Endothelial cell of umbilical vein (primary cell): ENCODE measurements around the gene SCGB1C1. TPM values are rescaled to one million over a fixed set of nuclear protein-coding genes. Genes with fewer than 3 reads are reported as not detected.

Source experiments
- BruUV-seq: library from RNA; stranded (reverse); fragments of 400-500 nt; replicated peaks from 2 replicates; lab custom pipeline; 2021; lab: Mats Ljungman, UMichigan
- CTCF ChIA-PET: fragments of 300-600, 350-600 bp; sonication (Branson Sonifier 250); formaldehyde crosslinking; loops from one replicate; lab custom pipeline; 2021; ENCODE audit warnings: antibody characterized with exemption, inconsistent platforms; lab: Charles Lee
- POLR2A ChIA-PET: fragments of 300-600, 350-600 bp; sonication (Branson Sonifier 250); formaldehyde crosslinking; loops from one replicate; lab custom pipeline; 2021; ENCODE audit warnings: antibody characterized with exemption, inconsistent platforms; lab: Charles Lee
- DNase-seq: peaks from one replicate; pipeline ENCODE4 v3.0.0-alpha.2; 2011; ENCODE audit warnings: low read depth, low spot score
- FAIRE-seq: peaks from 2 replicates; lab custom pipeline; 2011; peaks lifted over from hg19 to GRCh38; lab: Jason Lieb, UNC
- H2AFZ ChIP-seq: 2 replicates; pipeline ENCODE4 v1.6.0; 2012; ENCODE audit warnings: low read depth, low read length, control low read depth, inconsistent platforms
- H3K27ac ChIP-seq: 2 replicates; pipeline ENCODE4 v1.5.1; 2011; ENCODE audit warnings: low read depth, mild to moderate bottlenecking, control low read depth, low read length, moderate library complexity; ENCODE audit not compliant: insufficient read depth
- H3K27me3 ChIP-seq, 2 experiments: 2 replicates each; pipeline versions ENCODE4 v1.6.0 to v1.6.1; 2011; ENCODE audit warnings: low read length in 2 of 2, mixed read lengths in 1 of 2; ENCODE audit not compliant: control insufficient read depth in 2 of 2, insufficient read depth in 2 of 2
- H3K36me3 ChIP-seq, 2 experiments: 2 replicates in 1 of 2; 3 replicates in 1 of 2; pipeline ENCODE4 v1.5.1; 2011; ENCODE audit warnings: low read length in 2 of 2, mild to moderate bottlenecking in 1 of 2, moderate library complexity in 1 of 2; ENCODE audit not compliant: control insufficient read depth in 2 of 2, insufficient read depth in 2 of 2; ENCODE audit errors: extremely low read depth in 1 of 2
- H3K4me1 ChIP-seq: 3 replicates; pipeline ENCODE4 v1.5.1; 2011; ENCODE audit warnings: mild to moderate bottlenecking, low read length; ENCODE audit not compliant: control insufficient read depth, insufficient read depth; ENCODE audit errors: extremely low read depth
- H3K4me2 ChIP-seq: 2 replicates; pipeline ENCODE4 v1.6.1; 2011; ENCODE audit warnings: low read length, control low read depth, mixed read lengths; ENCODE audit not compliant: insufficient read depth
- H3K4me3 ChIP-seq, 3 experiments: fragments of 200-600 bp in 1 of 3; sonication (generic), shearing (Covaris generic) in 1 of 3; replicated peaks in 1 of 3; 2 replicates each; pipeline ENCODE4 v1.5.1; 2011 to 2016; ENCODE audit warnings: control low read depth in 3 of 3, low read length in 3 of 3, mild to moderate bottlenecking in 2 of 3, inconsistent platforms in 1 of 3, low read depth in 1 of 3, moderate library complexity in 1 of 3; ENCODE audit not compliant: insufficient read depth in 1 of 3
- H3K79me2 ChIP-seq: 2 replicates; pipeline ENCODE4 v1.6.0; 2012; ENCODE audit warnings: low read length, inconsistent platforms; ENCODE audit not compliant: control insufficient read depth, insufficient read depth
- H3K9ac ChIP-seq: replicated peaks from 2 replicates; pipeline ENCODE3; 2011; ENCODE audit warnings: low read length, control low read depth; ENCODE audit not compliant: insufficient read depth; ENCODE audit errors: extremely low read depth
- H3K9me1 ChIP-seq: replicated peaks from 3 replicates; pipeline ENCODE4 v1.6.0; 2011; ENCODE audit warnings: mild to moderate bottlenecking, low read length; ENCODE audit not compliant: control insufficient read depth, insufficient read depth; ENCODE audit errors: extremely low read depth
- H3K9me3 ChIP-seq: replicated peaks from 2 replicates; pipeline ENCODE4 v1.5.1; 2012; ENCODE audit warnings: low read length, inconsistent platforms; ENCODE audit not compliant: control insufficient read depth, insufficient read depth
- H4K20me1 ChIP-seq: replicated peaks from 2 replicates; pipeline ENCODE3; 2011; ENCODE audit warnings: mild to moderate bottlenecking, low read length; ENCODE audit not compliant: control insufficient read depth, insufficient read depth; ENCODE audit errors: extremely low read depth
- POLR2AphosphoS5 ChIP-seq: IDR thresholded peaks from 2 replicates; pipeline ENCODE4 v1.6.1; 2012; ENCODE audit warnings: low read depth, mild to moderate bottlenecking, control low read depth, low read length, moderate library complexity; ENCODE audit not compliant: insufficient read depth
- dilution Hi-C: fragments of 300-500 bp; cut with MboI; formaldehyde crosslinking; loops from one replicate; pipeline ENCODE4 v1.15.0; 2019; ENCODE audit warnings: low sequenced_read_pairs; ENCODE audit not compliant: extremely low pct_ligation_motif_present
- intact Hi-C: fragments of 100-400 bp; cut with micrococcal nuclease; formaldehyde crosslinking; loops from one replicate; pipeline ENCODE4 v1.10.0; 2022
- polyA plus RNA-seq, 4 experiments: library from polyadenylated mRNA; depleted of rRNA in 3 of 4; stranded (reverse) in 3 of 4; unstranded in 1 of 4; fragments of >200 nt; gene quantifications; 2 replicates each; pipeline versions ENCODE4 v1.2.1 to v1.2.3, GENCODE V29; 2011 to 2012; ENCODE audit warnings: missing spikeins in 1 of 4
- total RNA-seq: library from RNA; stranded (reverse); gene quantifications from 2 replicates; pipeline ENCODE4 v1.2.3, GENCODE V29; 2021
- TF ChIP-seq, protein P1 (sequence below), 2 donors: IDR thresholded peaks; 1 replicate in 1 of 2; 2 replicates in 1 of 2; pipeline ENCODE4 v1.5.1; 2011; ENCODE audit warnings: low read length in 2 of 2, mild to moderate bottlenecking in 2 of 2, moderate library complexity in 2 of 2, control low read depth in 1 of 2, inconsistent platforms in 1 of 2, low read depth in 1 of 2; ENCODE audit not compliant: insufficient read depth in 1 of 2; ENCODE audit errors: extremely low read depth in 1 of 2

Gene SCGB1C1
- total and polyA plus RNA-seq, 2 donors (not counting 3 experiments of a cell fraction or from before 2014, with no cell fraction given): not detected

- no peaks in the 10 kb centered on the region for H3K9me3 ChIP-seq
- BruUV-seq: no TSS peak
- DNase-seq (no peak), FAIRE-seq (no peak)
- TF ChIP-seq POLR2AphosphoS5: no peak
- TF ChIP-seq, protein P1, sequence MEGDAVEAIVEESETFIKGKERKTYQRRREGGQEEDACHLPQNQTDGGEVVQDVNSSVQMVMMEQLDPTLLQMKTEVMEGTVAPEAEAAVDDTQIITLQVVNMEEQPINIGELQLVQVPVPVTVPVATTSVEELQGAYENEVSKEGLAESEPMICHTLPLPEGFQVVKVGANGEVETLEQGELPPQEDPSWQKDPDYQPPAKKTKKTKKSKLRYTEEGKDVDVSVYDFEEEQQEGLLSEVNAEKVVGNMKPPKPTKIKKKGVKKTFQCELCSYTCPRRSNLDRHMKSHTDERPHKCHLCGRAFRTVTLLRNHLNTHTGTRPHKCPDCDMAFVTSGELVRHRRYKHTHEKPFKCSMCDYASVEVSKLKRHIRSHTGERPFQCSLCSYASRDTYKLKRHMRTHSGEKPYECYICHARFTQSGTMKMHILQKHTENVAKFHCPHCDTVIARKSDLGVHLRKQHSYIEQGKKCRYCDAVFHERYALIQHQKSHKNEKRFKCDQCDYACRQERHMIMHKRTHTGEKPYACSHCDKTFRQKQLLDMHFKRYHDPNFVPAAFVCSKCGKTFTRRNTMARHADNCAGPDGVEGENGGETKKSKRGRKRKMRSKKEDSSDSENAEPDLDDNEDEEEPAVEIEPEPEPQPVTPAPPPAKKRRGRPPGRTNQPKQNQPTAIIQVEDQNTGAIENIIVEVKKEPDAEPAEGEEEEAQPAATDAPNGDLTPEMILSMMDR (IDR thresholded peaks at IDR 0.05; ENCODE audit: extremely low read depth in 1 of 2, insufficient read depth in 1 of 2, low read depth in 1 of 2, low read length in 2 of 2): no peak
- no peak overlapping the region for H3K27ac ChIP-seq
- peaks cover 16% of the 10 kb centered on the region for H3K4me1 ChIP-seq
- ChIA-PET CTCF (no interaction called here), POLR2A (no interaction called here)
- H3K4me2 ChIP-seq: no peak overlapping the region
- dilution Hi-C loops (no loop called here), intact Hi-C loops (no loop called here)
- H2AFZ ChIP-seq: no peak overlapping the region
- peaks cover 30% of the 10 kb centered on the region for H3K79me2 ChIP-seq
- H4K20me1 ChIP-seq: no peaks in the 10 kb centered on the region
- no peak overlapping the region for H3K9ac ChIP-seq
- no peaks in the 10 kb centered on the region for H3K9me1 ChIP-seq
- H3K4me3 ChIP-seq: no peak overlapping the region
- no peaks in the 10 kb centered on the region for H3K27me3 ChIP-seq
- H3K36me3 ChIP-seq: peaks cover 31 to 43% of the 10 kb centered on the region in 2 experiments
Measured at GRCh38 chr11:213111-213510, 20.2 kb downstream of the SCGB1C1 start.

DNA sequence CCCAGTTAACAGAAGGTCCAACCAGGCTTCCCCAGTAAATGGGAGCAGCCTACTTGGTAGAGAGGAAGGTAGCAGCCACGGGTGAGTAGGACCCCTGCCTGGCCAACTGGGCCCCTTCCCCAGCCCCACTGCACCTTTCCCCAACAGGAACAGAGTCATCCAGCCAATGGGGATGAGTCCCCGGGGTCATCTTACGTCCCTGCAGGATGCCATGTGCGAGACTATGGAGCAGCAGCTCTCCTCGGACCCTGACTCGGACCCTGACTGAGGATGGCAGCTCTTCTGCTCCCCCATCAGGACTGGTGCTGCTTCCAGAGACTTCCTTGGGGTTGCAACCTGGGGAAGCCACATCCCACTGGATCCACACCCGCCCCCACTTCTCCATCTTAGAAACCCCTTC, 21.2 kb downstream of the SCGB1C1 start:
- H3K9me3 ChIP-seq: no peaks in the 10 kb centered on the region
- peaks cover 16% of the 10 kb centered on the region for H3K4me1 ChIP-seq
- no peak for FAIRE-seq
- dilution Hi-C loops (no loop called here), intact Hi-C loops (no loop called here)
- no peaks in the 10 kb centered on the region for H3K9me1 ChIP-seq
- no peak overlapping the region for H3K4me2 ChIP-seq
- ChIA-PET POLR2A (no interaction called here), CTCF (interaction anchor here (0.6 kb wide), 1 partner anchor 9 kb away, joined by 3 read pairs; no protein-coding TSS in a partner anchor)
- H3K79me2 ChIP-seq: peaks cover 26% of the 10 kb centered on the region
- no peak for DNase-seq
- no peaks in the 10 kb centered on the region for H3K27me3 ChIP-seq
- no TSS peak for BruUV-seq
- TF ChIP-seq, protein P1 (IDR thresholded peaks at IDR 0.05; ENCODE audit: extremely low read depth in 1 of 2, insufficient read depth in 1 of 2, low read depth in 1 of 2, low read length in 2 of 2): no peak
- H3K27ac ChIP-seq: no peak overlapping the region
- no peak overlapping the region for H3K4me3 ChIP-seq
- H3K36me3 ChIP-seq: peaks cover 31 to 43% of the 10 kb centered on the region in 2 experiments
- H4K20me1 ChIP-seq: no peaks in the 10 kb centered on the region
- H2AFZ ChIP-seq: no peak overlapping the region
- no peak overlapping the region for H3K9ac ChIP-seq
